OCI-LY7 (cell line): Measurements from ENCODE around the gene TLL2.

Source experiments
- EZH2phosphoT487 ChIP-seq: fragments of 200-600 bp; sonication (generic); IDR thresholded peaks from 2 replicates; pipeline ENCODE4 v1.6.1; 2018; ENCODE audit warnings: low read depth, borderline replicate concordance, mild to moderate bottlenecking, mixed run types, antibody characterized with exemption, low read length, moderate library complexity, mixed read lengths
- TF ChIP-seq, protein P1 (sequence below): fragments of 200-600 bp; sonication (generic); conservative IDR thresholded peaks from 2 replicates; pipeline ENCODE4 v1.5.1; 2014; ENCODE audit warnings: mild to moderate bottlenecking, antibody characterized with exemption, low read length, moderate library complexity, mixed read lengths

DNA sequence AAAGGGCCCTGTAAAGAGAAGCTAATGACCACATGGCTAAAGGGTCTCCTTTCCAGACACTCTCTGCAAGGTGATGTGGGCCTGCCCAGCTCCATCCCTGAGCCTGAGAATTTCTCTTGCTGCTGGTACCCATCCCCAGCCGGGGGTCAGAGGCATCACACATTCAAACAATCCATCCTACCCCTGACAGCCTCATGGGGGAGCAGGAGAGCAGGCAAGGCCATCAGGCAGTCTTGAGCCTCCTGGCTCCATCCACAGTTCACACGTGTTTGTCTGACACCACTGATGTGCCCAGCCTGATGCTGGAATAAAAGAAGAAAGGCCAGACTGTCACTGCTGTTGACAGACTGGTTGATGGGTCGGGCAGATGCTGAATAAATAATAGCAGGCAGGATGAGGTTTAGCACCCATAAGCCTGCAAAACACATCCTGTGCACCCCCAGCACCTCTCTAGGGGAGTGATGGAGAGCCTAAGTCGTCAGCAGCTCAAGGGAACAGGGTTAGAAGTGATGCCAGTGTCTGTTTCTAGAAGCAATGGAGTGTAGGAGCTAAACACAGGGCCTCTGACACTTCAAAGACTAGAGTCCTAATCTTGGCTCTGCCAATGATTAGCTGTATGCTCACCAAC is 43.5 kb downstream of the TLL2 start:
- TF ChIP-seq, protein P1, sequence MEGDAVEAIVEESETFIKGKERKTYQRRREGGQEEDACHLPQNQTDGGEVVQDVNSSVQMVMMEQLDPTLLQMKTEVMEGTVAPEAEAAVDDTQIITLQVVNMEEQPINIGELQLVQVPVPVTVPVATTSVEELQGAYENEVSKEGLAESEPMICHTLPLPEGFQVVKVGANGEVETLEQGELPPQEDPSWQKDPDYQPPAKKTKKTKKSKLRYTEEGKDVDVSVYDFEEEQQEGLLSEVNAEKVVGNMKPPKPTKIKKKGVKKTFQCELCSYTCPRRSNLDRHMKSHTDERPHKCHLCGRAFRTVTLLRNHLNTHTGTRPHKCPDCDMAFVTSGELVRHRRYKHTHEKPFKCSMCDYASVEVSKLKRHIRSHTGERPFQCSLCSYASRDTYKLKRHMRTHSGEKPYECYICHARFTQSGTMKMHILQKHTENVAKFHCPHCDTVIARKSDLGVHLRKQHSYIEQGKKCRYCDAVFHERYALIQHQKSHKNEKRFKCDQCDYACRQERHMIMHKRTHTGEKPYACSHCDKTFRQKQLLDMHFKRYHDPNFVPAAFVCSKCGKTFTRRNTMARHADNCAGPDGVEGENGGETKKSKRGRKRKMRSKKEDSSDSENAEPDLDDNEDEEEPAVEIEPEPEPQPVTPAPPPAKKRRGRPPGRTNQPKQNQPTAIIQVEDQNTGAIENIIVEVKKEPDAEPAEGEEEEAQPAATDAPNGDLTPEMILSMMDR = peak; percentile 81
- no peak for TF ChIP-seq EZH2phosphoT487
